H9 (cell line): Measurements from ENCODE around the gene ATF1. TPM values are rescaled to one million over a fixed set of nuclear protein-coding genes. Genes with fewer than 3 reads are reported as not detected.

ENCODE experiments used
- DNase-seq: peaks from one replicate; pipeline ENCODE4 v3.0.0-alpha.2; 2017
- H2AFZ ChIP-seq: one replicate; pipeline ENCODE4 v1.6.1; 2013; ENCODE audit warnings: mild to moderate bottlenecking, low read length, control low read depth, moderate library complexity
- H2AK5ac ChIP-seq: 2 replicates; pipeline ENCODE4 v1.6.1; 2013; ENCODE audit warnings: low read length, control low read depth, mixed read lengths; ENCODE audit not compliant: insufficient read length
- H2BK120ac ChIP-seq: one replicate; pipeline ENCODE4 v1.6.1; 2013; ENCODE audit warnings: low read depth, mild to moderate bottlenecking, low read length, control low read depth, inconsistent platforms; ENCODE audit not compliant: poor library complexity, severe bottlenecking
- H2BK12ac ChIP-seq: 2 replicates; pipeline ENCODE4 v1.6.1; 2013; ENCODE audit warnings: low read length, control low read depth, mixed read lengths, low read depth; ENCODE audit not compliant: insufficient read length
- H2BK15ac ChIP-seq: 2 replicates; pipeline ENCODE4 v1.6.1; 2013; ENCODE audit warnings: low read depth, low read length, control low read depth
- H2BK20ac ChIP-seq: one replicate; pipeline ENCODE4 v1.6.1; 2013; ENCODE audit warnings: low read depth, mild to moderate bottlenecking, low read length, control low read depth, inconsistent platforms; ENCODE audit not compliant: poor library complexity, severe bottlenecking
- H2BK5ac ChIP-seq: 2 replicates; pipeline ENCODE4 v1.6.1; 2013; ENCODE audit warnings: low read length, control low read depth, mixed read lengths; ENCODE audit not compliant: insufficient read length
- H3K14ac ChIP-seq: 2 replicates; pipeline ENCODE4 v1.6.1; 2013; ENCODE audit warnings: low read length, control low read depth; ENCODE audit not compliant: insufficient read depth
- H3K18ac ChIP-seq: 2 replicates; pipeline ENCODE4 v1.6.1; 2013; ENCODE audit warnings: low read depth, mild to moderate bottlenecking, mixed read lengths, low read length, control low read depth; ENCODE audit not compliant: insufficient read length
- H3K23ac ChIP-seq: 2 replicates; pipeline ENCODE4 v1.6.1; 2013; ENCODE audit warnings: low read length, control low read depth, mixed read lengths, low read depth; ENCODE audit not compliant: insufficient read length
- H3K23me2 ChIP-seq: 2 replicates; pipeline ENCODE4 v1.6.1; 2013; ENCODE audit warnings: low read depth, mild to moderate bottlenecking, mixed read lengths, low read length, control low read depth; ENCODE audit not compliant: insufficient read length, poor library complexity, severe bottlenecking
- H3K27ac ChIP-seq: 2 replicates; pipeline ENCODE4 v1.5.1; 2013; ENCODE audit warnings: low read length, control low read depth, mixed read lengths, low read depth; ENCODE audit not compliant: insufficient read length
- H3K27me3 ChIP-seq: 2 replicates; pipeline ENCODE4 v1.6.1; 2013; ENCODE audit warnings: low read length, control low read depth, inconsistent platforms; ENCODE audit not compliant: insufficient read depth
- H3K4ac ChIP-seq: 2 replicates; pipeline ENCODE4 v1.6.1; 2013; ENCODE audit warnings: low read depth, mild to moderate bottlenecking, control low read depth, inconsistent platforms, low read length, moderate library complexity
- H3K4me1 ChIP-seq: 2 replicates; pipeline ENCODE4 v1.6.1; 2013; ENCODE audit warnings: low read length, control low read depth, inconsistent platforms; ENCODE audit not compliant: insufficient read depth
- H3K4me2 ChIP-seq: 2 replicates; pipeline ENCODE4 v1.6.1; 2013; ENCODE audit warnings: low read length, control low read depth, mixed read lengths; ENCODE audit not compliant: insufficient read length, insufficient read depth
- H3K56ac ChIP-seq: 2 replicates; pipeline ENCODE4 v1.6.1; 2013; ENCODE audit warnings: low read depth, mild to moderate bottlenecking, mixed read lengths, low read length, control low read depth; ENCODE audit not compliant: insufficient read length
- H3K79me1 ChIP-seq: 2 replicates; pipeline ENCODE4 v1.6.1; 2013; ENCODE audit warnings: low read depth, mild to moderate bottlenecking, moderate library complexity, low read length, control low read depth, inconsistent platforms; ENCODE audit not compliant: insufficient read depth, poor library complexity, severe bottlenecking
- H3K79me2 ChIP-seq: 2 replicates; pipeline ENCODE4 v1.6.1; 2013; ENCODE audit warnings: low read length, control low read depth, inconsistent platforms; ENCODE audit not compliant: insufficient read depth
- H3K9ac ChIP-seq: 2 replicates; pipeline ENCODE4 v1.6.1; 2013; ENCODE audit warnings: low read length, control low read depth, mixed read lengths; ENCODE audit not compliant: insufficient read length; ENCODE audit errors: extremely low read depth
- H3K9me3 ChIP-seq: one replicate; pipeline ENCODE4 v1.6.1; 2013; ENCODE audit warnings: low read depth, low read length, inconsistent platforms; ENCODE audit not compliant: control insufficient read depth
- H3T11ph ChIP-seq: one replicate; pipeline ENCODE4 v1.6.1; 2013; ENCODE audit warnings: mild to moderate bottlenecking, low read length, control low read depth, inconsistent platforms
- H4K20me1 ChIP-seq: one replicate; pipeline ENCODE4 v1.6.1; 2013; ENCODE audit not compliant: control insufficient read depth, insufficient read length, insufficient read depth
- H4K5ac ChIP-seq: 2 replicates; pipeline ENCODE4 v1.6.1; 2013; ENCODE audit warnings: low read depth, mild to moderate bottlenecking, mixed read lengths, low read length, control low read depth; ENCODE audit not compliant: insufficient read length
- H4K8ac ChIP-seq: replicated peaks from 2 replicates; pipeline ENCODE4 v1.6.1; 2013; ENCODE audit warnings: low read length, control low read depth, mixed read lengths, low read depth; ENCODE audit not compliant: insufficient read length
- H4K91ac ChIP-seq: 2 replicates; pipeline ENCODE4 v1.6.1; 2013; ENCODE audit warnings: low read depth, mild to moderate bottlenecking, moderate library complexity, mixed read lengths, low read length, control low read depth; ENCODE audit not compliant: insufficient read length
- H3K27ac Mint-ChIP-seq, 3 experiments: 2 replicates in 2 of 3; 3 replicates in 1 of 3; pipeline ENCODE4 v1.8.0; 2020 to 2021; ENCODE audit warnings: mixed read lengths in 3 of 3, mild to moderate bottlenecking in 1 of 3, moderate library complexity in 1 of 3
- H3K27me3 Mint-ChIP-seq: 2 replicates; pipeline ENCODE4 v1.8.0; 2021; ENCODE audit warnings: low read depth, mild to moderate bottlenecking, moderate library complexity, mixed read lengths
- H3K36me3 Mint-ChIP-seq, 3 experiments: 2 replicates in 2 of 3; 3 replicates in 1 of 3; pipeline ENCODE4 v1.8.0; 2020 to 2021; ENCODE audit warnings: low read depth in 3 of 3, mixed read lengths in 3 of 3; ENCODE audit not compliant: insufficient read depth in 1 of 3
- H3K4me1 Mint-ChIP-seq, 2 experiments: 2 replicates each; pipeline ENCODE4 v1.8.0; 2020; ENCODE audit warnings: mixed read lengths in 2 of 2
- H3K4me3 Mint-ChIP-seq, 2 experiments: 2 replicates in 1 of 2; 3 replicates in 1 of 2; pipeline ENCODE4 v1.8.0; 2020 to 2021; ENCODE audit warnings: mild to moderate bottlenecking in 2 of 2, mixed read lengths in 2 of 2, moderate library complexity in 1 of 2
- H3K9me3 Mint-ChIP-seq, 2 experiments: 2 replicates in 1 of 2; 3 replicates in 1 of 2; pipeline ENCODE4 v1.8.0; 2020; ENCODE audit warnings: mild to moderate bottlenecking in 2 of 2, mixed read lengths in 2 of 2, moderate library complexity in 1 of 2
- WGBS: extraction: QIAGEN DNeasy Blood & Tissue Kit; methylation state at CpG from one replicate; pipeline ENCODE4 v1.1.7; 2013; ENCODE audit warnings: missing lambda C conversion rate, low lambda C conversion rate, mixed read lengths; ENCODE audit not compliant: insufficient read length; ENCODE audit errors: extremely low coverage; 5-methylcytosine and 5-hydroxymethylcytosine counted together
- total RNA-seq: library from RNA; stranded (reverse); gene quantifications from 2 replicates; pipeline ENCODE4 v1.2.1, GENCODE V29; 2021
- TF ChIP-seq, protein P1 (sequence below): fragments of 200-600 bp; sonication (generic); conservative IDR thresholded peaks from 3 replicates; pipeline ENCODE4 v1.8.0; 2021; ENCODE audit warnings: antibody characterized with exemption, mild to moderate bottlenecking

The ATF1 gene
- total RNA-seq, 1 experiment from 2014 or later: 47.8 TPM

DNA sequence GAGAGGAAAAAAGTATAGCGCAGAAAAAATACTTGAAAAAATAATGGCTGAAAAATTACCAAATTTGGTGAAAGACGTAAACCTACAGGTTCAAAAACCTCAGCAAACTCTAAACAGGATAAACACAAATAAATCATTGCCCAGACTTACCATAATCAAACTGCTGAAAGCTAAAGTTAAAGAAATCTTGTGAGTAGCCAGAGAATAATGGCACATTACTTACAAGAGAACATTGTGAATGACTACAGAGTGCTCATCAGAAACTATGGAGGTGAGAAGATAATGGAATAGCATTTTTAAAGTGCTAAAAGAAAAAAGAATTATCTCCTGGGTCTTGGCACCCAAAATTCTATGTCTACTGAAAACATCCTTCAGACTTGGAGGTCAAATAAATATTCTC, 36.0 kb downstream of the ATF1 start:
- Histone ChIP-seq H2AK5ac (no peak overlapping the region), H3T11ph (no peak overlapping the region), H4K91ac (no peak overlapping the region), H2BK120ac (no peak overlapping the region), H3K14ac (no peak overlapping the region), H4K5ac (no peak overlapping the region), H3K4me1 (no peaks in the 10 kb centered on the region), H3K4me2 (no peak overlapping the region), H3K9ac (no peak overlapping the region), H2BK15ac (no peak overlapping the region), H3K27ac (no peak overlapping the region), H2BK12ac (no peak overlapping the region), H3K23me2 (no peaks in the 10 kb centered on the region), H2AFZ (no peak overlapping the region), H4K8ac (no peak overlapping the region), H2BK20ac (no peak overlapping the region), H2BK5ac (no peak overlapping the region), H3K18ac (no peak overlapping the region), H3K4ac (no peak overlapping the region), H3K9me3 (peaks cover 6% of the 10 kb centered on the region), H3K79me1 (no peaks in the 10 kb centered on the region), H3K27me3 (no peaks in the 10 kb centered on the region), H3K79me2 (no peaks in the 10 kb centered on the region), H3K23ac (no peak overlapping the region), H4K20me1 (no peaks in the 10 kb centered on the region), H3K56ac (no peak overlapping the region)
- H3K27me3 Mint-ChIP-seq: no peaks in the 10 kb centered on the region
- no peak for DNase-seq
- peaks cover 15 to 23% of the 10 kb centered on the region in 2 experiments for H3K9me3 Mint-ChIP-seq
- TF ChIP-seq, protein P1, sequence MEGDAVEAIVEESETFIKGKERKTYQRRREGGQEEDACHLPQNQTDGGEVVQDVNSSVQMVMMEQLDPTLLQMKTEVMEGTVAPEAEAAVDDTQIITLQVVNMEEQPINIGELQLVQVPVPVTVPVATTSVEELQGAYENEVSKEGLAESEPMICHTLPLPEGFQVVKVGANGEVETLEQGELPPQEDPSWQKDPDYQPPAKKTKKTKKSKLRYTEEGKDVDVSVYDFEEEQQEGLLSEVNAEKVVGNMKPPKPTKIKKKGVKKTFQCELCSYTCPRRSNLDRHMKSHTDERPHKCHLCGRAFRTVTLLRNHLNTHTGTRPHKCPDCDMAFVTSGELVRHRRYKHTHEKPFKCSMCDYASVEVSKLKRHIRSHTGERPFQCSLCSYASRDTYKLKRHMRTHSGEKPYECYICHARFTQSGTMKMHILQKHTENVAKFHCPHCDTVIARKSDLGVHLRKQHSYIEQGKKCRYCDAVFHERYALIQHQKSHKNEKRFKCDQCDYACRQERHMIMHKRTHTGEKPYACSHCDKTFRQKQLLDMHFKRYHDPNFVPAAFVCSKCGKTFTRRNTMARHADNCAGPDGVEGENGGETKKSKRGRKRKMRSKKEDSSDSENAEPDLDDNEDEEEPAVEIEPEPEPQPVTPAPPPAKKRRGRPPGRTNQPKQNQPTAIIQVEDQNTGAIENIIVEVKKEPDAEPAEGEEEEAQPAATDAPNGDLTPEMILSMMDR: no peak
- no peaks in the 10 kb centered on the region for H3K4me1 Mint-ChIP-seq
- no peak overlapping the region for H3K27ac Mint-ChIP-seq
- H3K36me3 Mint-ChIP-seq: peaks cover 48 to 56% (median 55%) of the 10 kb centered on the region in 3 experiments
- H3K4me3 Mint-ChIP-seq: no peak overlapping the region
- WGBS: no CpG with 5 or more reads among the region's 2 CpGs
